NCI-H2196 treated with DMSO at 0.1 percent for 48 hours (cell line): ENCODE data around the gene SCAI.
"Not testable (repeated sequence)": the region's sequence is repeated elsewhere in the genome, so short reads cannot be mapped to it uniquely, and the experiment has no call there.

Source experiments
- DNase-seq: peaks from one replicate; lab custom pipeline; 2025; ENCODE audit not compliant: unreplicated experiment; lab: John Stamatoyannopoulos, UW

The SCAI gene

DNA sequence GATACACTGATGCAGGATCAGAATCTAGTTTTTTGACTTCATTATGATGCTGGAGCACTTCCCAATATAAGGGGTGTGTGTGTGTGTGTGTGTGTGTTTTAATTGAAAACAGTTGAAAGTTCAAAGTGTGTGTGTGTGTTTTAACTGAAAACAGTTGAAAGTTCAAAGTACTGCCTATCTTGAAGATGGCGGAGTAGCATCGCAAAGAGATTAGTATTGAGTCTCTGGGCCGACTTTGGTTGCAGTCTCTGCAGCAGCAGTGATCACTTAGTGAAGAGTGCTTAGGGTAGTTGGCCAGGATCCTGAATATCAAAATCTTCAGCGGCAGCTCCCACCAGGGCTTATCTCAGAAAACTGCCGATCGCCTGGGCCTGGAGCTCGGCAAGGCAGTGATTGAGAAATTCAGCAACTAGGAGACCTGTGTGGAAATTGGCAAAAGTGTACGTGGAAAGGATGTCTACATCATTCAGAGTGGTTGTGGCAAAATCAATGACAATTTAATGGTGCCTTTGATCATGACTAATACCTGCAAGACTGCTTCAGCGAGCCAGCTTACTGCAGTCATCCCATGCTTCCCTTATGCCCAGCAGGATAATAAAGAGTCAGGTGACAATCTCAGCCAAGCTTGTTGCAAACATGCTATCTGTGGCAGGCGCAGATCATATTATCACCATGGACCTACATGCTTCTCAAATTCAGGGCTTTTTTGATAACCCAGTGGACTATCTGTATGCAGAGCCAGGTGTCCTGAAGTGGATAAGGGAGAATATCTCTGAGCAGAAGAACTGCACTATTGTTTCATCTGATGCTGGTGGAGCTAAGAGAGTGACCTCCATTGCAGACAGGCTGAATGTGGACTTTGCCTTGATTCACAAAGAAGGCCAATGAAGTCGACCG lies 7.3 kb upstream of the SCAI start:
- no peak for DNase-seq

GRCh38 chr9:125147401-125147951 lies 4.1 kb upstream of the SCAI start:
- DNase-seq, result no peak

GRCh38 chr9:125146247-125146646 lies 2.9 kb upstream of the SCAI start:
- no peak for DNase-seq

GRCh38 chr9:125145425-125145824 lies 2.1 kb upstream of the SCAI start:
- no peak for DNase-seq

DNA sequence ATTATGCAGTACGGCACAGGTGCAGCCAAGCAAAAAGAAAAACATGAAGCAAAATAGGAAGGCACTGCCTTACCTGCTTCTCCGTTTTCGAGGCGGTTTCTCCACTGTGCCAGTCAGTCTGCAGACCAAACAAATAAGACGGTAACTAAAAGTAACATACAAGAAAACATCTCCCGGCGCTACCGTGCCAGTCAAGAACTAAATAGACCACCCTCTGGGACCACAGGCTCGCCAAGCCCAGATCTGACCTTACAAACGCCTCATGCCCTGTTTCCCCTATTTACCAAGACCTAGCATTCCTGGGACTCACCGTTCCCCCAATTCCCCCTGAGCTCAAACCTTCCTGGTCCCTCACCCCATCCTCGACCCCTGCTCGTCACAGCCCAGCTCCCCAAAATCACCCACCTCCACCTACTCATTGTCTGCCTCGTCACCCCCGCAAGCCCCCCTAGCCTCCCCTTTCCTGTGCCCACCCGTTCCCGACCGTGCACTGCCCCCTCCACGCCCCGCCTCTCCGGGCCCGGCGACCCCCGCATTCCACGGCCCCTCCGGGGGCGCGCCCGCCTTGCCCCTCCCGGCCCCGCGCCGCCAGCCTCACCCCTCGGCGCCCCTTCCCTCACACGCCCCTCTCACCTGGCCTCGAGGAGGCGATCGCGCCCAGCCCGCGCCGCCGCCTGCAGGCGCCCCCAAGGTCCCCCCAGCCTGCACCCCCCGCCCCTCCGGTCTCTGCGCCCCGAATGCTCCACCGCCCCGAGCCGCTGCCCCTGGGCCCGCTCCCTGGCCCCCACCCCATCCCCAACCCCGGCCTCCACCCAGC lies 560 bp downstream of the SCAI start:
- DNase-seq, result no peak

DNA sequence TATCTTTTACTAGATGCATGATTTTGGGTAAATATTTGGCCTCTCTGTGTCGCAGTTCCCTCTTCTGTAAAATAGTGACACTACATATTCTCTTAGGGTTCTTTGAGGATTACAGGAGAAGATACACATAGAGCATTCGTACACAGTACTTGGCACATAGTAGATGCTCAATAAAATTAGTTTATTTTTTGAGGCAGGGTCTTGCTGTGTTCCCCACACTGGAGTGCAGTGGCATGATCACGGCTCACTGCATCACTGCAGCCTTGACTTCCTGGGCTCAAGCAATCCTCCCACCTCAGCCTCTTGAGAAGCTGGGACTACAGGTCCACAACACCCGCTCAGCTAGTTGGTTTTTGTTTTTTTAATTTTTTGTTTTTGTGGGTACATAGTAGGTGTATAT lies 1.6 kb downstream of the SCAI start:
- DNase-seq, result no peak

- DNase-seq, result no peak
Measured at GRCh38 chr9:125141251-125141650, 2.1 kb downstream of the SCAI start.

DNA sequence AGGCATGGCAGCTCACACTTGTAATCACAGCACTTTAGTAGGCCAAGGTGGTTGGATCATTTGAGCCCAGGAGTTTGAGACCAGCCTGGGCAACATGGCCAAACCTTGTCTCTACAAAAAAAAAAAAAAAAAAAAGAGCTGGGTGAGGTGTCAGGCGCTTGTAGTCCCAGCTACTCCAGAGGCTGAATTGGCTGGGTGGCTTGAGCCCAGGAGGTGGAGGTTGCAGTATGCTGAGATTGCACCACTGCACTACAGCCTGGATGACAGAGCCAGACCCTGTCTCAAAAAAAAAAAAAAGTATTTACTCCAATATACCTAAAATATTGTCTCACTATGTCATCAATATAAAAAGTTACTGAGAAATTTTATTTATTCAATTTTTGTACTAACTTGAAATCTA lies 2.8 kb downstream of the SCAI start:
- DNase-seq, result no peak

GRCh38 chr9:125137200-125137599 lies 6.1 kb downstream of the SCAI start:
- no peak for DNase-seq

- DNase-seq, result no peak
Measured at GRCh38 chr9:125134976-125135375, 8.4 kb downstream of the SCAI start.

DNA sequence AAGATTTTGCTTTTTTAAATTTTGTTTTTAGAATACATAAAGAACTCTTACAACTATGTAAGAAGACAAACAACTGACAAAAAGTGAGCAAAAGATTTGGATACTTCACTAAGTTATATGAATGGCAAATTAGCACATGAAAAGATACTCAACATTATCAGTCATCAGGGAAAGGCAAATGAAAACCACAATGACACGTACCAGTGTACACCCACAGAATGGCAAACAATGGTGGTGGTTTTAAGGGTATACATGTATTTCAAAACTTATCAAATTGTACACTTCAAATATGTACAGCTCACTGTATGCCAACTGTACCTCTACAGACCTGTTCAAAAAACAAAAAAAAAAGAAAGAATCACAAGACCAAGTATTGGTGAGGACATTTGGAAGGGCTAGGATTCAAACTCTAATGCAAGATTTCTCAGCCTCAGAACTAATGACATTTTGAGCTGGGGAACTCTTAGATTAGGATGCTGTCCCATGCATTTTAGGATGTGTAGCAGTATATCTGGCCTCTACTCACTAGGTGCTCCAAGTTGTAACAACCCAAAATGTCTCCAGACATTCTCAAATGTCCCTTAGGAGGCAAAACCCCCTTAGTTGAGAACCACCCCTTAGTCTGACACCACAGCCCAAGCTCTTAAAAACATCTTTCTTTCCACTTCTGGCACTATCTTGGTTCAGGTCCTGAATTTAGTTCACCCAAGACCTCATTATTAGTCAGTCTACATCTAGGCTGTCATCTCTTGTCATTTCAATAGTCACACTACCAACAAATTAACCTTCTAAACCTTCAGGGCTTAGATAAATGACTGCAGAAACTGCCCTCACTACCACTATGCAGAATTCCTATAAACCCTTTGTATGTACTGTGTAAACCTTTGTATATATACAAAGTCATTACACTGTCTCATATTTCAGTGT lies 9.7 kb downstream of the SCAI start:
- no peak for DNase-seq

DNA sequence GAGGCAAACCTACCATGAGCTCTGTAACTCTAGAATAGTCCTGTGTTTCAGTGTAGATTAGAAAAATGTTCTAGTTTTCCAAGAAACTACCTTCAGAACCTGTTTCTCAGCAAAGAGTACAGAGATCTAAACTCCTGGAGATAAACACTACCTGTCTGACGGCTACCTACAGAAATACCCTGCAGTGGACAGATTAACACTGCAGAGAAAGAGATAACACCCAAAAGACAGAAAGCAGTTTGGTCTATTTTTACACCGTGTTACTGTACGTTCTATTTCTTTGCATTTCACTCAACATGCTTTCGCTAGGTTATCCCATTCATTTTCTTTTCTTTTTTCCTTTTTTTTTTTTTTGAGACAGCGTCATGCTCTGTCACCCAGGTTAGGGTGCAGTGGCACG lies 11.6 kb downstream of the SCAI start:
- no peak for DNase-seq

GRCh38 chr9:125126019-125126746 lies 17.1 kb downstream of the SCAI start:
- peak; percentile 51 for DNase-seq

- no peak for DNase-seq
Measured at GRCh38 chr9:125125523-125125922, 17.8 kb downstream of the SCAI start.

DNA sequence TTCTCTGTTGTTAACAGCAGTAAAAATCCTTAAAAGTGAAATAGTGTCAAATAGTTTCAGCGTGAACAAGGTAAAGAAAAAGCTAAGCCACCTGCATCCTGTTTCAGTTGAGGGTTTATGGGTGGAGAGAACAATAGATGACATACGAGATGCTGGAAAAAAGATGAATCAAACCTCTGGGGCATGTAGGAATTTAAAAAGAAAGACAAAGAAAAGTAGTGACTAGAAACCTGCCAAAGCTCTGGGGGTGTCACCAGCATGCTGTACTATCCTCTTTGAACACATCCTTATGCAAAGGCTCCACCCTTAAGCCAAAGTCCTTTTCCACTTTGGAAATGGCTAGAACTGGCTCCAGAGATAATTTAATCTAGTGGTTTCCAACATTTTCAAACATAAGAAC lies 22.2 kb downstream of the SCAI start:
- peak; percentile 23 for DNase-seq

GRCh38 chr9:125119643-125120286 lies 23.6 kb downstream of the SCAI start:
- no peak for DNase-seq

DNA sequence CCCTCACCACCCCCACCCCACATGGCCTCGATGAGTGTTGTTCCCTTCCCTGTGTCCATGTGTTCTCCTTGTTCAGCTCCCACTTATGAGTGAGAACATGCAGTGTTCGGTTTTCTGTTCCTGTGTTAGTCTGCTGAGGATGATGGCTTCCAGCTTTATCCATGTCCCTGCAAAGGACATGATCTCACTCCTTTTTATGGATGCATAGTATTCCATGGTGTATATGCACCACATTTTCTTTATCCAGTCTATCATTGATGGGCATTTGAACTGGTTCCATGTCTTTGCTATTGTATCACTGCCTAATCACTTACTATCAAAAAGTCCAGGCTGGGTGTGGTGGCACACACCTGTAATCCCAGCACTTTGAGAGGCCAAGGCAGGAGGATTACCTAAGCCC lies 24.6 kb downstream of the SCAI start:
- not testable (repeated sequence) for DNase-seq

DNA sequence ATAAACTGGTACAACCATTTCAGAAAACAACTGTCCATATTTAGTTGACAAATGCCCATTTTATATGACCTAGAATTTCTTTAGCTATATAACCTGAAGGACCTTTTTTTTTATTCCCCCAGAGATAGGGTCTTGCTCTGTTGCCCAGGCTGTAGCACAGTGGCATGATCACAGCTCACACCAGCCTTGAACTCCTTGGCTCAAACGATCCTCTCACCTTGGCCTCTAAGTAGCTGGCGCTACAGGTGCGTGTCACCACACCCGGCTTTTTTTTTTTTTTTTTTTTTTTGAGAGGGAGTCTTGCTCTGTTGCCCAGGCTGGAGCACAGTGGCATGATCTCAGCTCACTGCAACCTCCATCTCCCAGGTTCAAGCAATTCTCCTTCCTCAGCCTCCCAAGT lies 28.8 kb downstream of the SCAI start:
- not testable (repeated sequence) for DNase-seq

DNA sequence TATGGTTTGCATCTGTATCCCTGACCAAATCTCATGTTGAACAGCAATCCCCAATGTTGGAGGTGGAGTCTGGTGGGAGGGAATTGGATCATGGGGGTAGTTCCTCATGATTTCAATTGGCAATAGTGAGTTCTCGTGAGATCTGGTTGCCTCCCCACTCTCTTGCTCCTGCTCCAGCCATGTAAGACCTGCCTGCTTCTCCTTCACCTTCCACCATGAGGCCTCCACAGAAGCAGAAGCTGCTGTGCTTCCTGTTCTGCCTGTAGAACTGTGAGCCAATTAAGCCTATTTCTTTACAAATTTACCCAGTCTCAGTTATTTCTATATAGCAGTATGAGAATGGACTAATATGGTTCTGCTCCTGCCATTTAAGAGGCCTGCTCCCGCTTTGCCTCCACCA lies 32.9 kb downstream of the SCAI start:
- DNase-seq, result no peak

GRCh38 chr9:125108541-125108940 lies 34.8 kb downstream of the SCAI start:
- DNase-seq, result not testable (repeated sequence)
